BE2C (cell line): ENCODE results near the gene AGBL1.
A peak's percentile ranks its signal among the peaks of the same experiment; 100 is the strongest.

Experiments
- DNase-seq: peaks from one replicate; pipeline ENCODE4 v3.0.0-alpha.2; 2020
- H3K27me3 ChIP-seq: fragments of 250-450 bp; sonication (Bioruptor Pico); 2 replicates; pipeline ENCODE4 v1.5.1; 2020; ENCODE audit warnings: mild to moderate bottlenecking
- H3K36me3 ChIP-seq: fragments of 250-450 bp; sonication (Bioruptor Pico); 2 replicates; pipeline ENCODE4 v1.5.1; 2020; ENCODE audit warnings: mild to moderate bottlenecking
- H3K4me1 ChIP-seq: fragments of 250-450 bp; sonication (Bioruptor Pico); 2 replicates; pipeline ENCODE4 v1.5.1; 2020
- H3K4me3 ChIP-seq: 2 replicates; pipeline ENCODE4 v1.5.1; 2011; ENCODE audit warnings: low read depth, low read length
- H3K9me3 ChIP-seq: fragments of 250-450 bp; sonication (Bioruptor Pico); 2 replicates; pipeline ENCODE4 v1.5.1; 2020
- TF ChIP-seq, protein P1 (sequence below): IDR thresholded peaks from 2 replicates; pipeline ENCODE4 v1.5.1; 2012; ENCODE audit warnings: mild to moderate bottlenecking, low read depth, low read length

Gene AGBL1

DNA sequence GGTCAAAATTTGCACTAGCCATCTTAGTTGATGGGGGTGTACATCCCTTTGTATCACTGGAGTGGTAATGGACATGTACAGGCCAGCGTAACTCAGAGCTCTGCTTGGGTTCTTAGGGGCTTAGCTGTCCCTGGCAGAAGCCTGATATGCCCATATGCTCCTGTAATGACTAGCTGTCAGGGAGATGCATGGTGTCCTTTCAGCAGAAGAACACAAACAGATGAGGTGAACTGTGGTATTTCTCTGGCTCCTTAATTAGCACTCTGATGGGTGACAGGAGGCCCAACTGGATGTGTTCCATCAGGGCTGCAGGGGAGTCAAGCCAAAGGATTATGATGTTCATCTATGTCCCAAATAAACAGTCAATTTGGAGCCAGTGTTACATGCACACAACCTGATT lies 774.5 kb downstream of the AGBL1 start:
- TF ChIP-seq, protein P1, sequence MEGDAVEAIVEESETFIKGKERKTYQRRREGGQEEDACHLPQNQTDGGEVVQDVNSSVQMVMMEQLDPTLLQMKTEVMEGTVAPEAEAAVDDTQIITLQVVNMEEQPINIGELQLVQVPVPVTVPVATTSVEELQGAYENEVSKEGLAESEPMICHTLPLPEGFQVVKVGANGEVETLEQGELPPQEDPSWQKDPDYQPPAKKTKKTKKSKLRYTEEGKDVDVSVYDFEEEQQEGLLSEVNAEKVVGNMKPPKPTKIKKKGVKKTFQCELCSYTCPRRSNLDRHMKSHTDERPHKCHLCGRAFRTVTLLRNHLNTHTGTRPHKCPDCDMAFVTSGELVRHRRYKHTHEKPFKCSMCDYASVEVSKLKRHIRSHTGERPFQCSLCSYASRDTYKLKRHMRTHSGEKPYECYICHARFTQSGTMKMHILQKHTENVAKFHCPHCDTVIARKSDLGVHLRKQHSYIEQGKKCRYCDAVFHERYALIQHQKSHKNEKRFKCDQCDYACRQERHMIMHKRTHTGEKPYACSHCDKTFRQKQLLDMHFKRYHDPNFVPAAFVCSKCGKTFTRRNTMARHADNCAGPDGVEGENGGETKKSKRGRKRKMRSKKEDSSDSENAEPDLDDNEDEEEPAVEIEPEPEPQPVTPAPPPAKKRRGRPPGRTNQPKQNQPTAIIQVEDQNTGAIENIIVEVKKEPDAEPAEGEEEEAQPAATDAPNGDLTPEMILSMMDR: no peak
- no peaks in the 10 kb centered on the region for H3K36me3 ChIP-seq
- no peaks in the 10 kb centered on the region for H3K27me3 ChIP-seq
- no peak overlapping the region for H3K4me3 ChIP-seq
- H3K9me3 ChIP-seq: no peaks in the 10 kb centered on the region
- peaks cover 6% of the 10 kb centered on the region; the same call in 1 of the 2 replicates for H3K4me1 ChIP-seq
- no peak for DNase-seq

DNA sequence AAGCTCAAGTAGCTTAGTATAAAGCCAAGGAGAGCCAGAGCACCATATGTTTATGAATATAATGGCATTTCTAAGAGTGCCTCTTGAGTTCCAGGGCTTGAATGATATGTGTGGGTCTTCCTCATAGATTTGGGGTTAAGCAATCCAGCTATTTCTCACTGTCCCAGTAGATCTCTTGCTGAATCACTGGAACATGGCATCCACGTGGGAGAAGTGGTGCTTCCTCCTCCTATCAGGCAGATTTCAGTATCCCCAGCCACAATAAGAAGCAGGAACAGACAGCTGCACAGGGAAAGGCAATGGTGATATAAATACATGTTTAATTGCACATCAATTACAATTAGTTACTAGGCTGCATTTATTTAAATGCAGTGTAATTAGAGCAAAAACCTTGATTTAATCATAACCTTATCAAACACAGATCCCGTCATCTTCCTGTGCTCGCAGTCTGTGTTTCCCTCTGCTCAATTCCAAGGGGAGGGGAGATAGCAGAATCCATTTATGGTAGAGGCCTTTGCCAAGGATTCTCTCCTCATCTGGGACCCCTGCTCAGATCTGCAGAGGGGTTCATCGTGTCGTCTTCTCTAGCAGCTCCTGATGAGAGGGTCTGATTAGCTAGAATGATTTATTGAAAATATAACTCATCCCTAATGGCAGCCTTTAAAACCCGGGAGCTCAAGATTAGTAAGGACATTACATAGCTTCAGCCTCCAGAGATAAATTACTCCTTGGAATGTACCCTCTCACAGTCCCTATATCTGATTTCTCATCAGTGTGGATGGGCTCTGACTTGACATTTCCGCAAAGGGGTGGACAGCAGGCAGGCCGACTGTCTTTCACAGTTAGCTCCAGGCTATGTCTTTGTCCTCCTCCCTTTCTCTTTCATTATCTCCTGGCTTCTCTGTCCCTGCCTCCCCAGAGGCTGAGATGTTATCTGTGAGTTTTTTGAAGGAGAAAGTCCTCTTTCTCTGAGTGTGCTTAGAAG lies 775.9 kb downstream of the AGBL1 start:
- Histone ChIP-seq H3K4me1 (peaks cover 6% of the 10 kb centered on the region; the same call in 1 of the 2 replicates), H3K36me3 (no peaks in the 10 kb centered on the region)

DNA sequence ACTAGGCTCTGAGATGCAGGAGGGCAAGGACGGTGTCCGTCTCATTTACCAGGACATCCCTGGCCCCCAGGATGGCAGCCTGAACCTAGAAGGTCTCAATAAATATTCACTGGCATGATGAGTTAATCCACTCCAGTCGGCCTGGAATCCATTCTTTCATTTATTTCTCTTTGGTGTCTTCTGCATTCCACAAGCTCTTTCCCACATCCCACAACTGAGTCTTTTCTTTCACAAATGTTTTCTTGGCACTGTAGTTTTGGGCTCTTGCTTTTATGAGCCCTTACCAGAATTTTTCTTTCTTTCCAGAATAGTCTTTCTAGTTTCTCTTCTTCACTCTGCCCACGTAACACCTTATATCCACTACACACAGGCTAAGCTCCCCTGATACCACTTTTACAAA lies 778.0 kb downstream of the AGBL1 start:
- TF ChIP-seq, protein P1: no peak
- Histone ChIP-seq H3K4me3 (no peak overlapping the region), H3K27me3 (no peaks in the 10 kb centered on the region), H3K36me3 (no peaks in the 10 kb centered on the region), H3K4me1 (peaks cover 6% of the 10 kb centered on the region; the same call in 1 of the 2 replicates), H3K9me3 (no peaks in the 10 kb centered on the region)
- no peak for DNase-seq

More for the DNA sequence above, 775.9 kb downstream of the AGBL1 start:
- TF ChIP-seq, protein P1: no peak
- Histone ChIP-seq H3K4me3 (no peak overlapping the region), H3K27me3 (no peaks in the 10 kb centered on the region), H3K9me3 (no peaks in the 10 kb centered on the region)
- peak; percentile 14 for DNase-seq

DNA sequence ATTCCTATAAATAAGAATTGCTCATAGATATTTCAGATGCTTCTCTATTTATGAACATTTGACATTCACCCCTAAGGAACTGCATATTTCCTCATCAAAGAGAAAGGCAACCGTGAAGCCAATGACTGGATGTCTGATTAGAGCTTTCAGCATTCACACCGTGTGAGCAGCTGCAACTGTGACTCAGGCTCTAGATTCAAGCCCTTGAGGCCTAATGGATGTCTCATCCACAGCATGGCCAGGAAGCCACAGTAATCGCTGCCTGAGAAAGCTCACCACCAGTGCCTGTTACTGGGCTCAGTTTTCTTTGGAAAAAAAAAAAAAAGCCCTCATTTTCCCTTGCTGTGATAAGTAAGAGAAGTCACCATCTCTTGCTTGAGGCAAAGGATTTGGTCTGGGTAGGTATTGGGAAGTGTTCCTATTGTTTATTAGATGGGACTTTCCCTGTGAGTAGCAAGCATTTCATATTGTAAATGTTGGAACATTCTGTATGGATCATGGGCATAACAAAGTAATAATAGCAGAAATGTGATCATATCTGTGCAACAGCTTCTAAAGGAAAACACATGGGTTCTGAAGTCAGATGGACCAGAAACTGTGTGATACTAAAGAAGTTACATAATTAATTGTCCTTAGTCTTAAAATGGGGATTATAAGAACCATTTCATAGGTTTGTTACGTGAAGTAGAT lies 783.7 kb downstream of the AGBL1 start:
- H3K27me3 ChIP-seq: peaks cover 2% of the 10 kb centered on the region; the same call in 1 of the 2 replicates
- no peaks in the 10 kb centered on the region; the same call in 1 of the 2 replicates for H3K9me3 ChIP-seq
- TF ChIP-seq, protein P1: no peak
- H3K4me1 ChIP-seq: no peaks in the 10 kb centered on the region
- no peak overlapping the region for H3K4me3 ChIP-seq
- DNase-seq: no peak
- no peaks in the 10 kb centered on the region for H3K36me3 ChIP-seq

DNA sequence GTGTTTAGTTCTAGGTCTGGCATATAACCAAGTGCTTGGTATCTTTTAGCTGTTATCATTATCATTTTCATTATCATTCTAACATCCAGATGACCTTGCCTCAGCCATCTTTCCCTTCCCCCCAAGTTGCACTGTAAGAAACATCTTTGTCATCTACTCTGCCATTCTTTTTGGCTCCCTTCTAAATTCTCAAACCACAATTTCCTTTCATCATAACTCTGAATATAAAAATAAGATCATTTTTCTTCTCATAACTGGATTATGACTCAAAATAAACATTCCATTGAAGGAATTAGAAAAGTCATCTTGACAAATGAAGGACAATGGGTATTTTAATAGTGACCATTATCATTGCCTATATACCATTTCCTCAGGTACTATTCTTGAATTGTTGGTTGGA lies 786.2 kb downstream of the AGBL1 start:
- Histone ChIP-seq H3K27me3 (peaks cover 2% of the 10 kb centered on the region; the same call in 1 of the 2 replicates), H3K4me1 (no peaks in the 10 kb centered on the region), H3K36me3 (no peaks in the 10 kb centered on the region), H3K4me3 (no peak overlapping the region), H3K9me3 (no peaks in the 10 kb centered on the region; the same call in 1 of the 2 replicates)
- DNase-seq: no peak
- TF ChIP-seq, protein P1: no peak
